ENCODE measurements around the gene DGKG. TPM values are rescaled to one million over a fixed set of nuclear protein-coding genes. Genes with fewer than 3 reads are reported as not detected.

Gene DGKG
- total RNA-seq, 3 donors from 2014 or later: 0.80 to 6.7 (median 0.96) TPM

DNA sequence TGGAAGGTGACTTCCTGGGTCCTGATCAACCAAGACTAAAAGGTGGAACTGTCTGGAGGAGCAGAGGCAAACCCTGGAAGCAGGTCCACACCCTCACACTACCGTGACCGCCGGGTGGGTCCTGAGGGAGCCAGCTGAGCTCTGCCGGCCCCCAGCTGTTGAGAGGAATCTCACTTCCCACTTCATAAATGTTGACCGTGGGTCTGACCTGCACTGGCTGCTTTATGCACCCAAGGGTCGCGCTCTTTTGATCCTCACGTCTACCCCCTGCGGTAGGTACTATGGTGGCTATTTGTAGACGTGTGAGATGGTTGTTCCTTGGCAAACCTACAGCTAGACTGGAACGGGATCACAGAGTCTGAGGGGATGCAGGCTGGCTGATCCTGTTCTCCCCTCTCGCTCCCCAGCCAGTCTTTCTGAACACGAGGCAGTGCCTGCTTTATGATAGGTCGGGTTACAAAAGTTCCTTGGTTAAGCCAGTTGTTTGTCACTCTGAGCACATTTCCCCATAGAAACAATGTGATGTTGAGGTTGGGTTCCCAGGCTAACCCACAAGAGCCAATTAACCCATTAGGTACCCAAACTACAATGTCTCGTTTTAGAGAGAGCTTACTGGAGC is 140.2 kb downstream of the DGKG start:
- TF ChIP-seq, protein P1, sequence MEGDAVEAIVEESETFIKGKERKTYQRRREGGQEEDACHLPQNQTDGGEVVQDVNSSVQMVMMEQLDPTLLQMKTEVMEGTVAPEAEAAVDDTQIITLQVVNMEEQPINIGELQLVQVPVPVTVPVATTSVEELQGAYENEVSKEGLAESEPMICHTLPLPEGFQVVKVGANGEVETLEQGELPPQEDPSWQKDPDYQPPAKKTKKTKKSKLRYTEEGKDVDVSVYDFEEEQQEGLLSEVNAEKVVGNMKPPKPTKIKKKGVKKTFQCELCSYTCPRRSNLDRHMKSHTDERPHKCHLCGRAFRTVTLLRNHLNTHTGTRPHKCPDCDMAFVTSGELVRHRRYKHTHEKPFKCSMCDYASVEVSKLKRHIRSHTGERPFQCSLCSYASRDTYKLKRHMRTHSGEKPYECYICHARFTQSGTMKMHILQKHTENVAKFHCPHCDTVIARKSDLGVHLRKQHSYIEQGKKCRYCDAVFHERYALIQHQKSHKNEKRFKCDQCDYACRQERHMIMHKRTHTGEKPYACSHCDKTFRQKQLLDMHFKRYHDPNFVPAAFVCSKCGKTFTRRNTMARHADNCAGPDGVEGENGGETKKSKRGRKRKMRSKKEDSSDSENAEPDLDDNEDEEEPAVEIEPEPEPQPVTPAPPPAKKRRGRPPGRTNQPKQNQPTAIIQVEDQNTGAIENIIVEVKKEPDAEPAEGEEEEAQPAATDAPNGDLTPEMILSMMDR (IDR thresholded peaks at IDR 0.05): no peak
- DNase-seq: no peak
- Histone ChIP-seq H3K9me3 (no peaks in the 10 kb centered on the region), H3K4me1 (ENCODE audit: low read depth) (no peaks in the 10 kb centered on the region), H3K4me3 (no peak overlapping the region), H3K36me3 (ENCODE audit: low read depth) (no peaks in the 10 kb centered on the region)
- intact Hi-C loops (cut with DNase I, micrococcal nuclease): no loop called here
- no peak for ATAC-seq

DNA sequence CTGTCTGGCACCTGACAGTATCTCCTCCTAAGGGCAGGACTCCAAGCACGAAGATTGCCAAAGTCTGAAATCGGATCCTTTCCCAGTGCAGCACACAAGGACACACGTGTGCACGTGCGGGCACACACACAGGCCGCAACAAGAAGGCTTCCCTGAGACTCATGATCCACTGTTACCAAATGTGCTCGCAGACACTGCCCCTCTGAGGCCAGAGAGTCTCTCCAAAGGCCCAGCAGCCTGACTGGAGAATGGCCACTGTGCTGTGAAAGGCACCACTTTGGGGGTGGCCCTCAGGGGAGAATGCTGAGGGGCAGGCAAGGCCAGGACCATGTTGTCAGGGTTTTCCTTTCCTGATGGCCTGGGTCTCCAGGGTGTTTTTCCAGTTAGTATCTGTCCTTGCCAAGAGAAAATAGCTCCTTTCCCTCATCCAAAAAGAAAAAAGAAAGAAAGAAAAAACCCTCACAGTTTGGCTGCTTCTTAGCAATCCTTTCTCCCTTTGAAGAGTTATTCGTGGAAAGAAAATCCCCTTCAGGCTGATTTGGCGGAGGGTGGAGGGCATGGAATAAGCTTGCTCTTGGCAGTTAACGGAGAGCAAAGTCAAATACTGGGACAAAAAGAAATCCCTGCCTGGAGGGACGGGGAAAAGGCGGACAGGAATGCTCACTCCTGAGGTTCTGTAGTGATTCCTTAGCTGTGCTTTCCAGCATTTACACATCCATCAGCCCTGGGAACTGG is 141.0 kb downstream of the DGKG start:
- H3K4me1 ChIP-seq (ENCODE audit: low read depth): no peaks in the 10 kb centered on the region
- H3K4me3 ChIP-seq: no peak overlapping the region
- DNase-seq: no peak
- H3K36me3 ChIP-seq (ENCODE audit: low read depth): no peaks in the 10 kb centered on the region
- intact Hi-C loops (cut with DNase I, micrococcal nuclease): no loop called here
- no peak for ATAC-seq
- TF ChIP-seq, protein P1 (IDR thresholded peaks at IDR 0.05): no peak
- no peaks in the 10 kb centered on the region for H3K9me3 ChIP-seq

DNA sequence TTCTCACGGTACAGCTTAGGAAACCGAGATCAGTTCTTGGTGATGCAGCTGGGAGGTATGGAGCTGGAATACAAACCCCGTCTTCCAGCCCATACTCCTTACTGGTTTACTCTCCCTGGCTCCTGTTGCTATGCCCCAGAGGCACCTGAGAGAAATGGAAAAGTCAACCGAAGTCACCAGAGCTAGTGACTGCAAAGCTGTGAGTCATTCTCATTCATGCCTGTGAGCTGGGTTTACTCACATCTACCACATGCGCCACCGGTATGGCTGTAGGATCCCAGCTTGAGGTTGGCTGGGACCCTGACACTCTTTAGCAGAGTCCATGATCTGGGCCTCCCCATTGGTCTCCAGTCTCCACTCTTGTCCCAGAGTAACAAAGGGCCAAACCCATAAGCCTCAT is 141.7 kb downstream of the DGKG start:
- TF ChIP-seq, protein P1 (IDR thresholded peaks at IDR 0.05): no peak
- intact Hi-C loops (cut with DNase I, micrococcal nuclease): no loop called here
- Histone ChIP-seq H3K4me3 (no peak overlapping the region), H3K36me3 (ENCODE audit: low read depth) (no peaks in the 10 kb centered on the region), H3K4me1 (ENCODE audit: low read depth) (no peaks in the 10 kb centered on the region), H3K9me3 (no peaks in the 10 kb centered on the region)
- no peak for ATAC-seq
- no peak for DNase-seq

DNA sequence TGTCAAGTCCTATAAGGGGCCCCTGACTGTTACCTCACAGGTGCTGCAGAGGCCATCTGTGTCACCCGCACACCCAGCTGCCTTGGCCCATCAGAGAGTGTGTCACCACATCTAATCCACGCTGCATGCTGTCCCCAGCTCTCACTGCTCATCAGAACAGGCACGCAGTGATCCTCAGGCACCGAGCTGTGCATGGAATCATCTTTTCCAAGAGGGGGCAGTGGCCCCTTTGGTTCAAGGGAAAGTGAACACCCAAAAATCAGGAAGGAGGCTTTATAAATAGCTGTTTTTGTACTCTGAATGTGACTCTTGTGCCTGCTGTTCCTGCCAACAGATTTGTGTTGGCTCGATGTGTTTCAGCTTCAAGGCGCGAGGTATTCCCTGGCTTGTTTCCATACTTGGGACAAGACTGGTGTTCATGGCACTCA is 142.8 kb downstream of the DGKG start:
- TF ChIP-seq, protein P1 (IDR thresholded peaks at IDR 0.05): no peak
- Histone ChIP-seq H3K9me3 (no peaks in the 10 kb centered on the region), H3K4me1 (ENCODE audit: low read depth) (no peaks in the 10 kb centered on the region), H3K4me3 (no peak overlapping the region), H3K36me3 (ENCODE audit: low read depth) (no peaks in the 10 kb centered on the region)
- DNase-seq: no peak
- no peak for ATAC-seq
- intact Hi-C loops (cut with DNase I, micrococcal nuclease): no loop called here

DNA sequence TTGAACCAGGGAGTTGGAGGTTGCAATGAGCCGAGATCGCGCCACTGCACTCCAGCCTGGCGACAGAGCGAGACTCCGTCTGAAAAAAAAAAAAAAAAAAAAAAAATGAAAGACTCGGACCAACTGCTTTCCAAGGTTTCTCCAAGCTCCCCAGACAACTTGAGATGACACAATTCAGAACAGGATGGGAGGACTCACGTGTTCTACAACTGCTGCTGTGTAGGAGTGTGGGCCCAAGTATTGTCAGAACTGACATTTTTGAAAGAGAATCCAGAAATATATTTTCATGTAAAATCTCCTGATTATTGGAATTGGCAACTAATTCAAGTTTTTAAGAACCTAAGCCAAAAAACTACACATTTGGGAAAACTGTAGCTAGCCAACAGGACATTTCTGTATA is 143.6 kb downstream of the DGKG start:
- Histone ChIP-seq H3K4me1 (ENCODE audit: low read depth) (no peaks in the 10 kb centered on the region), H3K4me3 (no peak overlapping the region), H3K9me3 (no peaks in the 10 kb centered on the region), H3K36me3 (ENCODE audit: low read depth) (no peaks in the 10 kb centered on the region)
- ATAC-seq (no peak), DNase-seq (no peak)
- TF ChIP-seq, protein P1 (IDR thresholded peaks at IDR 0.05): no peak
- intact Hi-C loops (cut with DNase I, micrococcal nuclease): no loop called here
